GM19099 (cell line): Measurements from ENCODE around the gene IRF9.

Experiments
- POLR2A ChIP-seq: IDR thresholded peaks from 3 replicates; pipeline ENCODE4 v1.6.1; 2011; ENCODE audit warnings: low read depth; ENCODE audit not compliant: insufficient read length; ENCODE audit errors: extremely low read depth

The IRF9 gene

DNA sequence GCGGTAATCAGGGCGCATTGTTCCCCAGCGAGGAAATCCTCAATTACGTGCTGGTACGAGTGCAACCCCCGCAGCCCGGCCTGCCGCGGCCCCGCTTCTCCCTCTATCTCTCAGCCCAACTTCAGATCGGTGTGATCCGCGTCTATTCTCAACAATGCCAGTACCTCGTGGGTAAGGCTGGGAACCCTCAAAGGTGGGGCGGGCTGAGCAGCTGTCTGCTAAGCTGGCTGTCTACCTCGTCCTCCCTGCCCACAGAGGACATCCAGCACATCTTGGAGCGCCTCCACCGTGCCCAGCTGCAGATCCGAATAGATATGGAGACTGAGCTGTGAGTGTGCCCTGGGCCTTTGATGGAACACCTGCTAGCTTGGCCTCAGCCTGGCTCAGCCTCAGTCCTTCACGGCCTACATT, 11.8 kb downstream of the IRF9 start:
- peak; percentile 25 for TF ChIP-seq POLR2A

GRCh38 chr14:24176599-24176998, 15.5 kb downstream of the IRF9 start:
- no peak for TF ChIP-seq POLR2A

- TF ChIP-seq POLR2A = no peak
Measured at GRCh38 chr14:24177041-24177825, 16.2 kb downstream of the IRF9 start.

- no peak for TF ChIP-seq POLR2A
Measured at GRCh38 chr14:24177891-24178290, 16.8 kb downstream of the IRF9 start.

- TF ChIP-seq POLR2A = no peak
Measured at GRCh38 chr14:24178399-24179178, 17.5 kb downstream of the IRF9 start.

- TF ChIP-seq POLR2A = no peak
Measured at GRCh38 chr14:24179294-24179960, 18.4 kb downstream of the IRF9 start.

DNA sequence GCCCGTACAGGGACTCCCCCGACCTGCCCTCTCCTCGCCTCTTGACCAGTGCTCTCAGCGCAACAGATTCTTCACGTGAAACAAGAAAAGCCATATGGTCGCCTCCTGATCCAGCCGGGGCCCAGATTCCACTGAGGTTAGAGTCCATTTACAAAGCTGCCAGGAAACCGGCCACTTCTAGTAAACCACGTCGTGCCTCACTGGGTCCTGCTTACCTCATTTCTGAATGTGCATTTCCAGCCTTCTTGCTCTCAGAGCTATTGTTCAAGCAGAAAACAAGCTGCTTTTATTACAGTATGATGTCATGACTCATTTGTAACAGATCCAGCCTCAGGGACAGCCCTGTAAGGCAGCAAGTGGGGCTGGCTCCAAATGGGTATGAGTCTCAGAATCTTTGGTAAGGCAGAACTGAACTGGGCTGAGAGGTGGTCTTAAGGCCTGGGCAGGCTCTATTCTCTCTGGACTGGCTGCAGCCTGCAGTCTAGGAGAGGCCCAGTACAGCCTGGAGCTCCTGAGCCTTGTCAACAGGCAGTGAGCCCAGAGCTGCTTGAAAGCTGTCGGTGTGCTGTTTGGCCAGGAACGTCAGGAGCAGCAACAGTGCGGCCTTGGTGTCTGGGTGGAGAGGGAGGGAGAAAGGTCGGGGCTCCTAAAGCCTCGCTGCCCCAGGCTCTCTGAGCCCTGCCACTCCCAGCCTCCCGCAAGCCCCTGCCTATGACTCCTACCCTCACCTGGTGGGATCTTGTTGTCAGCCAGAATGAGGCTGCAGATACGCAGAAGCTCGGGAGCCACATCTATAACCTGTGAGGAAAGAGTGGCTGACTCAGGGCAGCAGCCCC, 19.1 kb downstream of the IRF9 start:
- no peak for TF ChIP-seq POLR2A

DNA sequence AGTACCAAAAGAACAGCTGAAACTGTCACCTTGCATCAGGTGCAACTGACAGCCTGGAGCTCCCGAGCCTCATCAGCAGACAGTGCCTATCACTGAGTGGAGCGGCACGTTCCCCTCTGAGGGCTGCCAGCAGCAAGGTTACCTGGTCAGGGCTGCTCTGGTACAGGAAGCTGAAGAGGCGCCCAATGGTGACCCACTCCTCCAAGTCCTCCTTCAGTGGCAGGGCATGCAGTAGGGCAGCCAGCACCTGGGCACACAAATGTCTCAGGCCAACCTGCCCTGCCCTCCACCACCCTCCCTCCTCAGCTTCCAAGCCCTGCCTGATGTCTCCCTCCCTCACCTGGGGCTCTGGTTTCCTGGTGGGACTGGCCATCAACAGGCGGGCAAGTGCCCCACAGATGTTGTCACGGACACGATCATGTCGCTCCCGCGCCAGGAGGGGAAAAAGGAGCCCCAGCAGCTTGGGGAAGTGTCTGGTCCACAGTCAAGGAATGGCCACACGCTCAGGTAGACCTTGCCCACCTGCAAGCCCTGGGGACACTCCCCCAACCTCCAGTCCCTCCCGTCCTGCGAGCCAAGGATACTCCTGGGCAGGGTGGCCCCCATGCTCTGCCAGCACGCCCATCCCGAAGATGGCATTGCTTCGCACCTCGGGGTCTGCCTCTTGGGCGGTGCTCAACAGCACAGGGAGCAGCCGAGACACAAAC, 20.5 kb downstream of the IRF9 start:
- TF ChIP-seq POLR2A = peak; percentile 13

DNA sequence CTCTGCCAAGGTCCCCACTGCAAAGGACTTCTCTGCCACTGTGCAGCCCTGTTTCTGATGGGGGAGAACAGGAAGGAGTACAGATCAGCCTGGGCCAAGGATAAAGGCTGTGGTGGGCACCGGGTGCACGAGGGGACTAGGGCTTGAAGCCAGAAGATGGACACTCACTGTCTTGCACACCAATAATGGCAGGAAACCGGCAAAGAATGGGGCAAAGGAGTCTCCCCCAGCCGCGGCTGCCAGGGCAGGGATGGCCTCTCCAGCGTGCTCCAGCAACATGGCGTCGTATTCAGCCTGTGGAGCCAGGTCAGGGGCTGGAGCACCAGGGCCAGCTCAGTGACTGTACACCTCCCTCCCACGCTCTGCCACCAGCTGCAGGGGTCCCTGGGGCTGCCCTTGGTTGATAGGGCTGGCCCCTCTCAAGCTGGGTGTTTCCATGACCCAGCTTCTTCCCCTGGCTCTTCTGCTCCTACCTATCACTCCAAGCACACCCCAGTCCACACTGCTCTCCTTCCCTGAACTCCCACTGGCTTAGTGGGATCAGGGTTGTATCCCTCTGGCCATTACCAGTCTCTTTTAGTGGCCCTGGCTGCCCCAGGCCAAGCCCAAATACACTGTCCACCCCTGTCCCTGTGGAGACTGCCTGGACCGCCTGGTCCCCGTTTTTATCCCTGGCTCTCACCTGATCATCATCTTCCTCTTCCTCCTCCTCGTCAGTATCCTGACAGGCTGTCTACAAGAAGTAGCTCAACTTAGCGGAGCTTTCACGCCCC, 21.2 kb downstream of the IRF9 start:
- no peak for TF ChIP-seq POLR2A

- no peak for TF ChIP-seq POLR2A
Measured at GRCh38 chr14:24183014-24183481, 22.0 kb downstream of the IRF9 start.

DNA sequence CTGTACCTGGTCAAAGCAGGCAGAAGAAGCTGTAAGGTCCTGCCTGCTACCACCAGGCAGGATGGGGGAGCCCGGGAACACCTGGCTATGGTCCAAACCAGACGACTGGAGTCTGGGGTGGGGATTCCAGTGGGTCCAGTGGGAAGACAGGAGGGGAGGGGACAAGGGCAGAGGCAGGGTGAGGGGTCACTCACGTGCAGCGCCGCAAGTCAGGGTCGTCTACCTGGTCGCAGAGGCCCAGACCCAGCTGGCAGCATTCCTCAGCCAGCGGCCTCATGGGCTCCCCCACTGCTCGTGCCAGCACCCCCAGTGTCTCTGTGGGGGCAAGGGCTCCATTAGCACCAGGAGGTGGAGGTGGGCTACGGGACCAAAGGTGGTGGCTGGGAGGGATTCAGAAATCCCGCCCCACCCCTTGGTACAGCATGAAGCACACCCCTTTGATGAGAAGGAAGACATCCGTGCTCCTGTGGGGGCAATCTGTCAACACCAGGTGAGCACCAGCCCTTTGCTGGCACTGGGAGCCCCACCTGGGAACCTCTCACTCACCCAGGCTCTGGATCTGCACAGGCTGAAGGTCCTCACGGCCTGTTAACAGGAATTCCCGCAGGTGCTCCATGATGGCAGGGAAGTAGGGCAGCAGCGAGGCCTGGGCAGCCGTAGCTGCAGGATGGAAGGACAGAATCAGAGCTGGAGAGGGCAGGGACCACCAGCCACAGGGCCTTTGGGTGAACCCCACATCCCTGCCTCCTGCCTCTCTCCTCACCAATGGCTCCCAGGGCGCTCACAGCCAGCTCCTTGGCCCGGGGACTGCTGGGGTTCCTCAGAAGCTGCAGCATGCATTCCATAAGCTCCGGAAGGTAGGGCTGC, 23.3 kb downstream of the IRF9 start:
- no peak for TF ChIP-seq POLR2A

DNA sequence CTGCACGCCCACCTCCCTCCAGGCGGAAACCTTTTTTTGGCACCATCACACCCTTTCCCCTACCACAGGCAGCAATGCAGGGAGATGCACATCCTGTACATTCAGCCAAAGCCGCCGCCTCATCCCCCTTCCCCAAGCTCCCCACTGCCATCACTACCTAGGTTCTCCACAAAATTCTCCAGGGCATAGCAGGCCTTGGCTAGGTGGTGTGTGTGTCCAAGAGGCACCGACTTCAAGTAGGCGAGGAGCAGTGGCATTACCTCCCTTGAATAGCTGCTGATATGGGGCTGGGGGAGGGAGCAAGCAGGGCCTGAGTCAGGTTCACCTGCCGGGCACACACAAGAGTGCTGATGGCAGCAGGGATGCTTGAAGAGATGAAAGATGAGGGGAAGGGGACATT, 24.0 kb downstream of the IRF9 start:
- TF ChIP-seq POLR2A = no peak

DNA sequence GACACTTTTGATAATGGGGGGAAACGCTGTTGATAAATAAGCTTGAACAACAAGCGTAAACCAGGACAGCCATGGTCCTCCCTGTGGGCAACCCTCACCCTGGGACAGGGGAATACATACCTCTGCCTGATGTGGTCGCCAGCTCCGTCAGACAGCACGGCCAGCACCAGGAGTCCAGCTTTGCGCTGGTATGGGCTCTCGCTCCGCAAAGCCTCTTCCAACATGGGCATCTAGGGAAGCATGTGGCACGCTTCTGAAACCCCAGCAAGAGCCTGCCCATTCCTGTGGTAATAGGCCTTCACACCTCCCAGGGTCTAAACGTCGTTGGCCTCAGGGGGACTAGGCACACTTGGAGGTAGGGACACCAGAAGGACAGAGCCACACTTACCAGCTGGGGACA, 24.7 kb downstream of the IRF9 start:
- TF ChIP-seq POLR2A = no peak
